ENCODE data around the gene CPA2. TPM values are rescaled to one million over a fixed set of nuclear protein-coding genes. Genes with fewer than 3 reads are reported as not detected.
"Not testable (repeated sequence)": the region's sequence is repeated elsewhere in the genome, so short reads cannot be mapped to it uniquely, and the experiment has no call there.

The CPA2 gene
- total RNA-seq, 2 experiments from 2014 or later = 0.14 to 0.44 TPM

GRCh38 chr7:130232209-130232608 is 34.5 kb upstream of the CPA2 start:
- Mint-ChIP-seq H3K4me1 (ENCODE audit: low read depth) (no peaks in the 10 kb centered on the region), H3K4me3 (no peak overlapping the region), H3K36me3 (no peaks in the 10 kb centered on the region), H3K27ac (no peak overlapping the region), H3K27me3 (peaks cover 5% of the 10 kb centered on the region), H3K9me3 (no peaks in the 10 kb centered on the region)
- no peak for DNase-seq
- ChIA-PET CTCF (no interaction called here), POLR2A (no interaction called here)
- intact Hi-C loops (cut with micrococcal nuclease) = no loop called here

- no peaks in the 10 kb centered on the region for H3K9me3 Mint-ChIP-seq
- H3K27ac Mint-ChIP-seq = no peak overlapping the region
- no peak for DNase-seq
- H3K36me3 Mint-ChIP-seq = no peaks in the 10 kb centered on the region
- POLR2A ChIA-PET = no interaction called here
- intact Hi-C loops (cut with micrococcal nuclease) = no loop called here
- H3K27me3 Mint-ChIP-seq = peaks cover 10% of the 10 kb centered on the region
- no peaks in the 10 kb centered on the region for H3K4me1 Mint-ChIP-seq (ENCODE audit: low read depth)
- no peak overlapping the region for H3K4me3 Mint-ChIP-seq
- CTCF ChIA-PET = no interaction called here
Observed at GRCh38 chr7:130234078-130234477, 32.6 kb upstream of the CPA2 start.

- DNase-seq; H3K27me3 Mint-ChIP-seq; H3K36me3 Mint-ChIP-seq; H3K4me1 Mint-ChIP-seq (ENCODE audit: low read depth); intact Hi-C loops (cut with micrococcal nuclease); CTCF ChIA-PET; H3K9me3 Mint-ChIP-seq; H3K27ac Mint-ChIP-seq; H3K4me3 Mint-ChIP-seq; POLR2A ChIA-PET: not testable (repeated sequence)
Observed at GRCh38 chr7:130236361-130236760, 30.3 kb upstream of the CPA2 start.

GRCh38 chr7:130240240-130240639 is 26.4 kb upstream of the CPA2 start:
- peaks cover 12% of the 10 kb centered on the region for H3K4me1 Mint-ChIP-seq (ENCODE audit: low read depth)

GRCh38 chr7:130242198-130243014 is 24.3 kb upstream of the CPA2 start:
- Mint-ChIP-seq H3K27ac (no peak overlapping the region), H3K27me3 (peaks cover 4% of the 10 kb centered on the region), H3K9me3 (no peaks in the 10 kb centered on the region), H3K36me3 (no peaks in the 10 kb centered on the region), H3K4me1 (ENCODE audit: low read depth) (peaks cover 12% of the 10 kb centered on the region), H3K4me3 (no peak overlapping the region)
- ChIA-PET CTCF (interaction anchor here (0.5 to 5.9 kb wide), 14 partner anchors 35 to 591 kb away, joined by 3 to 49 read pairs (median 3); partner anchors contain the start of gene KLHDC10), POLR2A (no interaction called here)
- DNase-seq = peak; percentile 73
- intact Hi-C loops (cut with micrococcal nuclease) = loop anchor here (1.0 to 10.0 kb wide), 7 partner anchors 34 to 590 kb away; no protein-coding TSS in a partner anchor

More at GRCh38 chr7:130240240-130240639, 26.4 kb upstream of the CPA2 start:
- no peaks in the 10 kb centered on the region for H3K36me3 Mint-ChIP-seq
- intact Hi-C loops (cut with micrococcal nuclease) = loop anchor here (10.0 kb wide), 1 partner anchor 175 kb away; no protein-coding TSS in a partner anchor
- POLR2A ChIA-PET = no interaction called here
- DNase-seq = no peak
- CTCF ChIA-PET = interaction anchor here (1.3 to 5.9 kb wide), 3 partner anchors 168 to 518 kb away, joined by 5 to 49 read pairs (median 7); partner anchors contain the start of gene KLHDC10
- no peak overlapping the region for H3K4me3 Mint-ChIP-seq
- peaks cover 10% of the 10 kb centered on the region for H3K27me3 Mint-ChIP-seq
- H3K9me3 Mint-ChIP-seq = no peaks in the 10 kb centered on the region
- no peak overlapping the region for H3K27ac Mint-ChIP-seq

DNA sequence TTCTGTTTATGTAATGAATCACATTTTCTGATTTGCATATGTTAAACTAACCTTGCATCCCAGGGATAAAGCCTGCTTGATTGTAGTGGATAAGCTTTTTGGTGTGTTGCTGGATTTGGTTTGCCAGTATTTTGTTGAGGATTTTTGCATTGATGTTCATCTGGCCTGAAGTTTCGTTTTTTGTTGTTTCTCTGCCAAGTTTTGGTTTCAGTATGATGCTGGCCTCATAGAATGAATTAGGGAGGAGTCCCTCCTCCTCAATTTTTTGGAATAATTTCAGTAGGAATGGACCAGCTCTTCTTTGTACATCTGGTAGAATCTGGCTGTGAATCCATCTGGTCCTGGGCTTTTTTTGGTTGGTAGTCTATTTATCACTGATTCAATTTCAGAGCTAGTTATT is 23.2 kb upstream of the CPA2 start:
- POLR2A ChIA-PET, H3K9me3 Mint-ChIP-seq, H3K4me3 Mint-ChIP-seq, H3K36me3 Mint-ChIP-seq, H3K27me3 Mint-ChIP-seq, DNase-seq, H3K27ac Mint-ChIP-seq: not testable (repeated sequence)
- CTCF ChIA-PET = interaction anchor here (0.7 to 5.9 kb wide), 9 partner anchors 13 to 590 kb away, joined by 3 to 49 read pairs (median 4); no protein-coding TSS in a partner anchor
- peaks cover 12% of the 10 kb centered on the region for H3K4me1 Mint-ChIP-seq (ENCODE audit: low read depth)
- intact Hi-C loops (cut with micrococcal nuclease) = loop anchor here (2.0 to 10.0 kb wide), 4 partner anchors 33 to 317 kb away; no protein-coding TSS in a partner anchor

DNA sequence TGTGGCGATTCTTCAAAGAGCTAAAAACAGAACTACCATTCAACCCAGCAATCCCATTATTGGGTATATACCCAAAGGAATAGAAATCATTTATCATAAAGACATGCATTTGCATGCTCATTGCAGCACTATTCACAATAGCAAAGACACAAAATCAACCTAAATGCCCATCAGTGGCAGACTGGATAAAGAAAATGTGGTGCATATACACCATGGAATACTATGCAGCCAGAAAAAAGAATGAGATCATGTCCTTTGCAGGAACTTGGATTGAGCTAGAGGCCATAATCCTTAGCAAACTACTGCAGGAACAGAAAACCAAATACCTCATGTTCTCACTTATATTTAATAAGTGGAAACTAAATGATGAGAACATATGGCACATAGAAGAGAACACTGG is 20.2 kb upstream of the CPA2 start:
- H3K4me3 Mint-ChIP-seq, H3K36me3 Mint-ChIP-seq, DNase-seq, H3K9me3 Mint-ChIP-seq, POLR2A ChIA-PET, H3K27me3 Mint-ChIP-seq, H3K27ac Mint-ChIP-seq, CTCF ChIA-PET: not testable (repeated sequence)
- peaks cover 12% of the 10 kb centered on the region for H3K4me1 Mint-ChIP-seq (ENCODE audit: low read depth)
- intact Hi-C loops (cut with micrococcal nuclease) = loop anchor here (10.0 kb wide), 1 partner anchor 168 kb away; no protein-coding TSS in a partner anchor

DNA sequence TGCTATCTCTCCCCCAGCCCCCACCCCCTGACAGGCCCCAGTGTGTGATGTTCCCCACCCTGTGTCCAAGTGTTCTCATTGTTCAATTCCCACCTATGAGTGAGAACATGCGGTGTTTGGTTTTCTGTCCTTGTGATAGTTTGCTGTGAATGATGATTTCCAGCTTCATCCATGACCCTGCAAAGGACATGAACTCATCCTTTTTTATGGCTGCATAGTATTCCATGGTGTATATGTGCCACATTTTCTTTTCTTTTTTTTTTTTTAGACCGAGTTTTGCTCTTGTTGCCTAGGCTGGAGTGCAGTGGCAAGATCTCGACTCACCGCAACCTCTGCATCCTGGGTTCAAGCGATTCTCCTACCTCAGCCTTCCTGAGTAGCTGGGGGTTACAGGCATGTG is 17.8 kb upstream of the CPA2 start:
- H3K9me3 Mint-ChIP-seq; H3K4me1 Mint-ChIP-seq (ENCODE audit: low read depth); H3K27me3 Mint-ChIP-seq; CTCF ChIA-PET; H3K27ac Mint-ChIP-seq; H3K4me3 Mint-ChIP-seq; H3K36me3 Mint-ChIP-seq; POLR2A ChIA-PET; DNase-seq: not testable (repeated sequence)
- intact Hi-C loops (cut with micrococcal nuclease) = loop anchor here (10.0 kb wide), 1 partner anchor 166 kb away; no protein-coding TSS in a partner anchor

GRCh38 chr7:130249626-130250025 is 17.0 kb upstream of the CPA2 start:
- intact Hi-C loops (cut with micrococcal nuclease) = loop anchor here (10.0 kb wide), 1 partner anchor 165 kb away; no protein-coding TSS in a partner anchor
- H3K36me3 Mint-ChIP-seq; DNase-seq; H3K27me3 Mint-ChIP-seq; POLR2A ChIA-PET; H3K9me3 Mint-ChIP-seq; CTCF ChIA-PET; H3K27ac Mint-ChIP-seq; H3K4me3 Mint-ChIP-seq; H3K4me1 Mint-ChIP-seq (ENCODE audit: low read depth): not testable (repeated sequence)

DNA sequence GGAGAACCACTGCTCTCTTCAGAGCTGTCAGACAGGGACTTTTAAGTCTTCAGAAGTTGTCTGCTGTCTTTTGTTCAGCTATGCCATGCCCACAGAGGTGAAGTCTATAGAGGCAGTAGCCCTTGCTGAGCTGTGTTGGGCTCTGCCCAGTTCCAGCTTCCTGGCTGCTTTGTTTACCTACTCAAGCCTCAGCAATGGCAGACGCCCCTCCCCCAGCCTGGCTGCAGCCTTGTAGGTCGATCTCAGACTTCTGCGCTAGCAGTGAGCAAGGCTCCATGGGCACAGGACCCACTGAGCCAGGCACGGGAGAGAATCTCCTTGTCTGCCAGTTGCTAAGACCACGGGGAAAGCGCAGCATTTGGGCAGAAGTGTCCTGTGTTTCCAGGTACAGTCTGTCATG is 12.1 kb upstream of the CPA2 start:
- intact Hi-C loops (cut with micrococcal nuclease) = no loop called here
- no peak for DNase-seq
- peaks cover 1% of the 10 kb centered on the region for H3K36me3 Mint-ChIP-seq
- ChIA-PET POLR2A (no interaction called here), CTCF (no interaction called here)
- H3K9me3 Mint-ChIP-seq = peaks cover 24% of the 10 kb centered on the region
- no peak overlapping the region for H3K27ac Mint-ChIP-seq
- no peak overlapping the region for H3K4me3 Mint-ChIP-seq
- peaks cover 7% of the 10 kb centered on the region for H3K27me3 Mint-ChIP-seq
- H3K4me1 Mint-ChIP-seq (ENCODE audit: low read depth) = no peaks in the 10 kb centered on the region

DNA sequence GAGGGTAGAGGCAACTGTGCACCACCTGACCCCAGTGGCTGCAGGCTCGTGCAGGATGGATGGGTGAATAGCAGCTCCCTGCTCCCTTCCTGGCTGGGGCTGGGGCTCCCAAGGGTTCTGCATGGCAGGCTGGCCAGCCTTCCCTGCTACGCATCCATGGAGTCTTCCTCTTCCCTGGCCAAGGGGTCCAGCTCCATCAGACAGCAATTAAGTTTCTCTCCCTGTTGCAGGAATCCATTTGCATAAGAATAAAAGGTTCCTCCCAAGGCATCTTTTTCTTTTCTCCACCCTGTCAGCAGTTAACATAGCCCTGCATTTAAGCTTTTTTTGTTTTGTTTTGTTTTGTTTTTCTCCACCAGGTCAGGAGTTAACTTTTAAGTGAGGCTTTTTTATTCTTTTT is 10.0 kb upstream of the CPA2 start:
- H3K4me3 Mint-ChIP-seq = no peak overlapping the region
- ChIA-PET POLR2A (no interaction called here), CTCF (interaction anchor here (1.3 to 1.7 kb wide), 2 partner anchors 13 to 501 kb away, joined by 4 read pairs; no protein-coding TSS in a partner anchor)
- H3K27ac Mint-ChIP-seq = no peak overlapping the region
- DNase-seq = no peak
- peaks cover 29% of the 10 kb centered on the region for H3K9me3 Mint-ChIP-seq
- peaks cover 7% of the 10 kb centered on the region for H3K27me3 Mint-ChIP-seq
- peaks cover 1% of the 10 kb centered on the region for H3K36me3 Mint-ChIP-seq
- intact Hi-C loops (cut with micrococcal nuclease) = no loop called here
- H3K4me1 Mint-ChIP-seq (ENCODE audit: low read depth) = no peaks in the 10 kb centered on the region

DNA sequence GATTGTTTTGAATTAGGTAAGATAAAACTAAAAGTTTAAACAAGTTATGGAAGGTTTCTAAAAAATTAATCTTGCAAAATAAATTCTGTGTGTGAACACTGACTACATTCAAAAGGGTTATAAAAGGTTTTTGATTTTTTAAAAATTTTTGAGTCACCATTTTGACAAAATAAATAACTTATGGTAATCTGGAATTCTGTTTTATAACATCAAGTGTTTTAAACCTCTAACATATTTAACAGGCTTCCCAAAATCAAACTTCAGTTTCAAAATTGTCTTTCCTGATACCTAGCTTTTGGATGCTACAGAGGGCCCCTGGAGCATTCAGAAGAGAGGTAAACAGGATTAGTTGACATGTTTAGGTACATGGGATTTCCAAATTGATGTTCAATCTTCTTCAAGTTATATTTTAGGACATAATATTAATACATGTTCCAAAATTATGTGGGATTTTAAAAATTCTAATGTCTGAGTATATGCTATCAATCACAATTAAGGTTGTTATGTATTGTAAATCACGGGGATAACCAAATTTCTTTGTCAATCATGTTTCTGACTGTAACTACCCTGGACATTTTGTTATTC is 8.1 kb upstream of the CPA2 start:
- Mint-ChIP-seq H3K36me3 (peaks cover 1% of the 10 kb centered on the region), H3K27me3 (peaks cover 4% of the 10 kb centered on the region), H3K4me3 (no peak overlapping the region), H3K9me3 (peaks cover 25% of the 10 kb centered on the region), H3K27ac (no peak overlapping the region), H3K4me1 (ENCODE audit: low read depth) (no peaks in the 10 kb centered on the region)
- intact Hi-C loops (cut with micrococcal nuclease) = no loop called here
- DNase-seq = no peak
- CTCF ChIA-PET = no interaction called here
- POLR2A ChIA-PET = no interaction called here

Data from activated CD4-positive, alpha-beta memory T cell treated with anti-CD3 and anti-CD28 coated beads for 36 hours (primary cell).